A549 (cell line): ENCODE data around the gene TTYH2. TPM values are rescaled to one million over a fixed set of nuclear protein-coding genes. Genes with fewer than 3 reads are reported as not detected.
A peak's percentile ranks its signal among the peaks of the same experiment; 100 is the strongest.

ENCODE experiments used
- ATAC-seq, 2 experiments: fragments of 200-7000 bp in 1 of 2; fragments of >200 bp in 1 of 2; cut with Nextera tagmentation in 1 of 2; cut with Tn5 transposase in 1 of 2; 3 replicates each; pipeline versions ENCODE4 v1.8.0 to v1.9.1; 2018 to 2020; ENCODE audit warnings: mild to moderate bottlenecking in 1 of 2, moderate library complexity in 1 of 2
- CTCF ChIA-PET: fragments of 300-600 bp; sonication (Branson Sonifier 250); formaldehyde crosslinking; extraction: SDS; loops from one replicate; lab custom pipeline; 2021; ENCODE audit warnings: antibody characterized with exemption, inconsistent platforms; lab: Yijun Ruan, JAX
- POLR2A ChIA-PET: fragments of 350-600 bp; formaldehyde crosslinking; extraction: SDS; loops from one replicate; lab custom pipeline; 2021; ENCODE audit warnings: antibody characterized with exemption, inconsistent platforms; lab: Yijun Ruan, JAX
- DNase-seq, 2 experiments: peaks; one replicate each; pipeline versions ENCODE4 v3.0.0 to v3.0.0-alpha.2; 2011 to 2016; ENCODE audit warnings: low read depth in 1 of 2, low spot score in 1 of 2
- FAIRE-seq: peaks from 2 replicates; lab custom pipeline; 2011; peaks lifted over from hg19 to GRCh38; lab: Jason Lieb, UNC
- H3K27ac ChIP-seq, 2 experiments: fragments of >200 bp; sonication (Bioruptor Twin); formaldehyde crosslinking; 3 replicates each; pipeline ENCODE4 v1.5.1; 2016 to 2017
- H3K4me1 ChIP-seq: fragments of >200 bp; sonication (Bioruptor Twin); formaldehyde crosslinking; 3 replicates; pipeline ENCODE4 v1.6.1; 2016
- H3K4me2 ChIP-seq: fragments of >200 bp; sonication (Bioruptor Twin); formaldehyde crosslinking; 3 replicates; pipeline ENCODE4 v1.6.1; 2016
- H3K4me3 ChIP-seq: fragments of >200 bp; sonication (Bioruptor Twin); formaldehyde crosslinking; 3 replicates; pipeline ENCODE4 v1.5.1; 2016
- H3K9me3 ChIP-seq: fragments of >200 bp; sonication (Bioruptor Twin); formaldehyde crosslinking; 3 replicates; pipeline ENCODE4 v1.6.1; 2016
- ATOH8 ChIP-seq: fragments of 250-450 bp; sonication (Bioruptor Pico); IDR thresholded peaks from 2 replicates; pipeline ENCODE4 v1.5.0; 2020; ENCODE audit warnings: low read depth, mild to moderate bottlenecking, moderate library complexity
- BCL3 ChIP-seq: fragments of >200 bp; sonication (Bioruptor Twin); formaldehyde crosslinking; IDR thresholded peaks from 3 replicates; pipeline ENCODE4 v1.6.1; 2016
- EHF ChIP-seq: fragments of 250-450 bp; sonication (Bioruptor Pico); IDR thresholded peaks from 2 replicates; pipeline ENCODE4 v1.5.0; 2020; ENCODE audit warnings: mild to moderate bottlenecking
- GATA3 ChIP-seq: IDR thresholded peaks from 2 replicates; pipeline ENCODE4 v1.6.1; 2012; ENCODE audit warnings: borderline replicate concordance
- HDAC2 ChIP-seq: fragments of 200-600 bp; sonication (generic); IDR thresholded peaks from 2 replicates; pipeline ENCODE4 v1.6.1; 2016
- HOXA7 ChIP-seq: fragments of 250-450 bp; sonication (Bioruptor Pico); IDR thresholded peaks from 2 replicates; pipeline ENCODE4 v1.5.0; 2020; ENCODE audit warnings: mild to moderate bottlenecking, moderate library complexity
- JUNB ChIP-seq: fragments of >200 bp; sonication (Bioruptor Twin); formaldehyde crosslinking; IDR thresholded peaks from 2 replicates; pipeline ENCODE4 v1.6.1; 2016
- NPAS2 ChIP-seq: fragments of 250-450 bp; sonication (Bioruptor Pico); IDR thresholded peaks from 2 replicates; pipeline ENCODE4 v1.8.0; 2022; ENCODE audit warnings: mild to moderate bottlenecking, moderate library complexity, borderline replicate concordance
- NR3C1 ChIP-seq: fragments of >200 bp; sonication (Bioruptor Twin); formaldehyde crosslinking; IDR thresholded peaks from 3 replicates; pipeline ENCODE4 v1.6.1; 2017
- RAD21 ChIP-seq, 2 experiments: fragments of >200 bp in 1 of 2; sonication (Bioruptor Twin) in 1 of 2; formaldehyde crosslinking in 1 of 2; IDR thresholded peaks in 1 of 2; conservative IDR thresholded peaks in 1 of 2; 2 replicates in 1 of 2; 3 replicates in 1 of 2; pipeline ENCODE4 v1.6.1; 2012 to 2018; ENCODE audit warnings: inconsistent platforms in 1 of 2
- RARB ChIP-seq: fragments of 250-450 bp; sonication (Bioruptor Pico); IDR thresholded peaks from 2 replicates; pipeline ENCODE4 v1.8.0; 2021; ENCODE audit warnings: mild to moderate bottlenecking, moderate library complexity
- SMC3 ChIP-seq: fragments of >200 bp; sonication (Bioruptor Twin); formaldehyde crosslinking; IDR thresholded peaks from 3 replicates; pipeline ENCODE4 v1.6.1; 2018; ENCODE audit warnings: inconsistent platforms
- SREBF2 ChIP-seq: fragments of 450-650 bp; IDR thresholded peaks from 2 replicates; pipeline ENCODE4 v1.6.1; 2014; ENCODE audit warnings: mild to moderate bottlenecking, moderate library complexity
- TP53 ChIP-seq: fragments of 250-450 bp; sonication (Bioruptor Pico); IDR thresholded peaks from 2 replicates; pipeline ENCODE4 v1.5.0; 2021; ENCODE audit warnings: mild to moderate bottlenecking, moderate library complexity
- ZFP36 ChIP-seq: fragments of 450-650 bp; IDR thresholded peaks from 2 replicates; pipeline ENCODE4 v1.6.1; 2014; ENCODE audit warnings: borderline replicate concordance; ENCODE audit not compliant: partially characterized antibody
- WGBS: methylation state at CpG from one replicate; pipeline ENCODE4 v1.1.6; 2017; ENCODE audit errors: missing lambda C conversion rate; 5-methylcytosine and 5-hydroxymethylcytosine counted together
- polyA plus RNA-seq, 4 experiments: library from polyadenylated mRNA; depleted of rRNA in 3 of 4; stranded (reverse); fragments of >200 nt; fragmentation: RNase III in 1 of 4; extraction: RNeasy Plus Mini Kit Qiagen cat#74134 plus additional on column Dnase treatment in 1 of 4; gene quantifications; 2 replicates in 3 of 4; 3 replicates in 1 of 4; pipeline ENCODE4 v1.2.3, GENCODE V29; 2011 to 2017
- TF ChIP-seq, protein P1 (sequence below): fragments of >200 bp; sonication (Bioruptor Twin); formaldehyde crosslinking; IDR thresholded peaks from 3 replicates; pipeline ENCODE4 v1.5.1; 2016
- TF ChIP-seq, protein P2 (sequence below): fragments of 150-350 bp; IDR thresholded peaks from 2 replicates; pipeline ENCODE4 v1.6.1; 2014; ENCODE audit warnings: low read depth, mild to moderate bottlenecking, low read length

Gene TTYH2
- polyA plus RNA-seq, 2 of the 4 experiments (the other 2 are of a cell fraction) = 1.4 to 1.7 TPM

DNA sequence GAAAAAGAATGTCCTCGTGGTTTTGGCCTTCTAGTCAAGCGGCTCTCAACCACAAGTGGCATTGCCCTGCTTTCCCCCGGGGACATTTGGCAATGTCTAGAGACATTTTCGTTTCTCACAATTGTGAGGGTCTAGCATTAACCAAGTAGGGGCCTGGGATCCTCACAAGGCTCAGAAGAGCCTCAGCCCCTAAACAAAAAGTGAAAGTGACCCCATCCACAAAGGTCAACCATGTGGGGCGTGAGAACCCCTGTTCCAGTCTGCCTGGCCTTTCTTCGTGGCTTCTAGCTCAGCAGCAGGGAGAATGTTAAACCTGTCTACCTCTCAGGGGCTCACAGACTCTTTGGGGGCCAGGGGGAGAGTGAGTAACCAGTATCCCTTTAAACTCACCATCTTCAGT, 14.7 kb upstream of the TTYH2 start (continued):
- TF ChIP-seq SREBF2 (no peak), ZFP36 (no peak), HOXA7 (CRISPR knock-in tag) (no peak)
- TF ChIP-seq, protein P1, sequence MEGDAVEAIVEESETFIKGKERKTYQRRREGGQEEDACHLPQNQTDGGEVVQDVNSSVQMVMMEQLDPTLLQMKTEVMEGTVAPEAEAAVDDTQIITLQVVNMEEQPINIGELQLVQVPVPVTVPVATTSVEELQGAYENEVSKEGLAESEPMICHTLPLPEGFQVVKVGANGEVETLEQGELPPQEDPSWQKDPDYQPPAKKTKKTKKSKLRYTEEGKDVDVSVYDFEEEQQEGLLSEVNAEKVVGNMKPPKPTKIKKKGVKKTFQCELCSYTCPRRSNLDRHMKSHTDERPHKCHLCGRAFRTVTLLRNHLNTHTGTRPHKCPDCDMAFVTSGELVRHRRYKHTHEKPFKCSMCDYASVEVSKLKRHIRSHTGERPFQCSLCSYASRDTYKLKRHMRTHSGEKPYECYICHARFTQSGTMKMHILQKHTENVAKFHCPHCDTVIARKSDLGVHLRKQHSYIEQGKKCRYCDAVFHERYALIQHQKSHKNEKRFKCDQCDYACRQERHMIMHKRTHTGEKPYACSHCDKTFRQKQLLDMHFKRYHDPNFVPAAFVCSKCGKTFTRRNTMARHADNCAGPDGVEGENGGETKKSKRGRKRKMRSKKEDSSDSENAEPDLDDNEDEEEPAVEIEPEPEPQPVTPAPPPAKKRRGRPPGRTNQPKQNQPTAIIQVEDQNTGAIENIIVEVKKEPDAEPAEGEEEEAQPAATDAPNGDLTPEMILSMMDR = no peak

- Histone ChIP-seq H3K9me3 (no peaks in the 10 kb centered on the region), H3K27ac (peak overlapping the region; percentile 51 to 61; a peak in 5 of 6 replicates), H3K4me3 (no peak overlapping the region), H3K4me2 (peak overlapping the region; percentile 69), H3K4me1 (no peaks in the 10 kb centered on the region)
- DNase-seq (peak; percentile 73 to 89), ATAC-seq (peak; percentile 55 to 85; a peak in 5 of 6 replicates), FAIRE-seq (no peak)
- TF ChIP-seq SMC3 (peak; percentile 82), NPAS2 (CRISPR knock-in tag) (no peak), RAD21 (conservative IDR thresholded peaks at IDR 0.05 in 1 of 2, IDR thresholded peaks at IDR 0.05 in 1 of 2) (peak; percentile 77 to 85)
- TF ChIP-seq, protein P1 = peak; percentile 95
- ChIA-PET POLR2A (no interaction called here), CTCF (interaction anchor here (0.5 to 7.4 kb wide), 80 partner anchors 9 to 943 kb away, joined by 3 to 215 read pairs (median 3); partner anchors contain the start of gene TTYH2)
- WGBS = 32% methylated on average over 27 of the region's 35 CpGs
Observed at GRCh38 chr17:74199306-74200092, 13.9 kb upstream of the TTYH2 start.

- H3K27ac ChIP-seq = no peak overlapping the region; a peak in 1 of 6 replicates
- no peak overlapping the region for H3K4me3 ChIP-seq
- ATAC-seq (no peak), FAIRE-seq (no peak), DNase-seq (no peak)
- WGBS = 44% methylated on average over 10 of the region's 10 CpGs
- peak; percentile 4 for TF ChIP-seq ZFP36
- no peak for TF ChIP-seq EHF (CRISPR knock-in tag)
- H3K4me2 ChIP-seq = peak overlapping the region; percentile 69
- ChIA-PET CTCF (interaction anchor here (0.5 to 7.4 kb wide), 70 partner anchors 8 to 895 kb away, joined by 3 to 215 read pairs (median 4); partner anchors contain the start of gene TTYH2), POLR2A (no interaction called here)
- peaks cover 6% of the 10 kb centered on the region for H3K4me1 ChIP-seq
- no peaks in the 10 kb centered on the region for H3K9me3 ChIP-seq
Observed at GRCh38 chr17:74200112-74200511, 13.3 kb upstream of the TTYH2 start.

DNA sequence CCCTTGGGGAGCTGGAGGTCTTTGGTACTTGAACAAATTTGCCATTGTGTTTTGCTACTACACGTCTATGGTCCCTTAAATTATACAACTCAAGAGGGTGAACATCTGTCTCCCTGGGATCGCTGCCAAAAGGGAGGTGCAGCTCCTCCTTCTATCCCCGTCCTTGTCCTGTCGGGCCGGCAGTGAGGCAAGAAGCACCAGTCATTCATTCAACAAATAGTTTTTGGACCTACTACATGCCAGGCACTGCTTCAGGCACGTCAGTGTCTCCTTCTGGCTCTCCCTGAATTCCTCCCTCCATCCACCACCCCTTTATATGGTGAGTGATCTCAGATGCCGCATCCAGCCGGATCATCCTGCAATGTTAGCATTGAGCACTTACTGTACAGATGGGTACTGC, 12.1 kb upstream of the TTYH2 start:
- peaks cover 17% of the 10 kb centered on the region for H3K4me1 ChIP-seq
- FAIRE-seq (no peak), DNase-seq (peak in 1 of 2 experiments; percentile 42), ATAC-seq (no peak)
- 19% methylated on average over 8 of the region's 8 CpGs for WGBS
- ChIA-PET CTCF (interaction anchor here (0.6 to 7.4 kb wide), 9 partner anchors 10 to 772 kb away, joined by 3 to 215 read pairs (median 5); no protein-coding TSS in a partner anchor), POLR2A (no interaction called here)
- no peak overlapping the region; a peak in 1 of 6 replicates for H3K27ac ChIP-seq
- no peak overlapping the region for H3K4me2 ChIP-seq
- no peaks in the 10 kb centered on the region for H3K9me3 ChIP-seq
- H3K4me3 ChIP-seq = no peak overlapping the region
- TF ChIP-seq GATA3 (no peak), HDAC2 (no peak), RAD21 (conservative IDR thresholded peaks at IDR 0.05 in 1 of 2, IDR thresholded peaks at IDR 0.05 in 1 of 2) (no peak), ATOH8 (CRISPR knock-in tag) (no peak), JUNB (no peak), BCL3 (no peak), RARB (CRISPR knock-in tag) (no peak), EHF (CRISPR knock-in tag) (no peak), TP53 (no peak), NR3C1 (no peak)
- TF ChIP-seq, protein P1 = no peak
- TF ChIP-seq, protein P2, sequence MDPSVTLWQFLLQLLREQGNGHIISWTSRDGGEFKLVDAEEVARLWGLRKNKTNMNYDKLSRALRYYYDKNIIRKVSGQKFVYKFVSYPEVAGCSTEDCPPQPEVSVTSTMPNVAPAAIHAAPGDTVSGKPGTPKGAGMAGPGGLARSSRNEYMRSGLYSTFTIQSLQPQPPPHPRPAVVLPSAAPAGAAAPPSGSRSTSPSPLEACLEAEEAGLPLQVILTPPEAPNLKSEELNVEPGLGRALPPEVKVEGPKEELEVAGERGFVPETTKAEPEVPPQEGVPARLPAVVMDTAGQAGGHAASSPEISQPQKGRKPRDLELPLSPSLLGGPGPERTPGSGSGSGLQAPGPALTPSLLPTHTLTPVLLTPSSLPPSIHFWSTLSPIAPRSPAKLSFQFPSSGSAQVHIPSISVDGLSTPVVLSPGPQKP = no peak
